ENCODE results near the gene RSAD1. TPM values are rescaled to one million over a fixed set of nuclear protein-coding genes. Genes with fewer than 3 reads are reported as not detected.

The RSAD1 gene
- total and polyA plus RNA-seq, 4 donors: 20.1 to 43.2 (median 29.9) TPM

DNA sequence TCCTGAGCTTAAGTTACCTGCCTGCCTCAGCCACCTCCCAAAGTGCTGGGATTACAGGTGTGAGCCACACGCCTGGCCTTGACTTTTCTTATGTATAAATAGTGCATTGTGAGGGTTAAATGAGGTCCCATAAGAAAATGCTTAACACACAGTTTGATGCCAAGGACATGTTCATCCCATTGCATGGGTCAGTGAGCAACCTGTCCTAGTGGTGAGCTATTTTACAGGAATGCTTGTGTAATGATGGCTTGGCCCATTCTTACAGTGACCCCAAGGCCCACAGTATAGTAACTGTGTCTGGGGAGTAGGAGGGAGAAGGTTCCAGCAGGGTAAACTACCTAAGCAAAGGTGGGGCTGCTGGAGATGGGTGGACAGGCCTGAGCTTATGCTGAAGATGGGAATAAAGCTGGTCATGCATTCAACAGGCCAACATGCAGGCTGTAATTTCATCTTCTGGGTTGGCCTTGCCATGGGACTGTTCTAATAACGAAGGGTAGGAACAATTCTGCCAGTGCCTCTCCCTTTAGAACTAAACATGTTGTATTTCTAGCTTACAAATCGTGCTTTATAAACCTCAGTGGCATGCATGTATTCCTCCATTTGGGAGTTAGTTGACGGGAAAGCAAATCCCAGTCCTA lies 46.4 kb upstream of the RSAD1 start:
- DNase-seq (no peak), ATAC-seq (ENCODE audit: insufficient read depth, low FRiP score) (no peak)
- H3K9me3 ChIP-seq (ENCODE audit: control insufficient read depth in 4 of 4, insufficient read depth in 3 of 4, low read length in 3 of 4): no peaks in the 10 kb centered on the region
- no peak overlapping the region for H3K27ac ChIP-seq (ENCODE audit: low read depth in 1 of 2, low read length in 1 of 2)
- H3K4me3 ChIP-seq: no peak overlapping the region
- no peak overlapping the region for H3K9ac ChIP-seq (ENCODE audit: insufficient read depth in 1 of 2, low read length in 2 of 2)
- H3K27me3 ChIP-seq (ENCODE audit: control insufficient read depth in 3 of 3, insufficient read depth in 3 of 3, low read length in 2 of 3): no peaks in the 10 kb centered on the region
- H3K36me3 ChIP-seq (ENCODE audit: control insufficient read depth in 4 of 4, insufficient read depth in 4 of 4, low read length in 4 of 4): peaks cover 0 to 12% (median 1%) of the 10 kb centered on the region in 4 donors
- H3K4me1 ChIP-seq (ENCODE audit: control insufficient read depth in 5 of 5, insufficient read depth in 5 of 5, low read length in 5 of 5): peaks cover 0 to 16% (median 6%) of the 10 kb centered on the region in 5 donors
- 85 to 95% methylated on average over 4 of the region's 4 CpGs for WGBS, 2 donors
- TF ChIP-seq, protein P1, sequence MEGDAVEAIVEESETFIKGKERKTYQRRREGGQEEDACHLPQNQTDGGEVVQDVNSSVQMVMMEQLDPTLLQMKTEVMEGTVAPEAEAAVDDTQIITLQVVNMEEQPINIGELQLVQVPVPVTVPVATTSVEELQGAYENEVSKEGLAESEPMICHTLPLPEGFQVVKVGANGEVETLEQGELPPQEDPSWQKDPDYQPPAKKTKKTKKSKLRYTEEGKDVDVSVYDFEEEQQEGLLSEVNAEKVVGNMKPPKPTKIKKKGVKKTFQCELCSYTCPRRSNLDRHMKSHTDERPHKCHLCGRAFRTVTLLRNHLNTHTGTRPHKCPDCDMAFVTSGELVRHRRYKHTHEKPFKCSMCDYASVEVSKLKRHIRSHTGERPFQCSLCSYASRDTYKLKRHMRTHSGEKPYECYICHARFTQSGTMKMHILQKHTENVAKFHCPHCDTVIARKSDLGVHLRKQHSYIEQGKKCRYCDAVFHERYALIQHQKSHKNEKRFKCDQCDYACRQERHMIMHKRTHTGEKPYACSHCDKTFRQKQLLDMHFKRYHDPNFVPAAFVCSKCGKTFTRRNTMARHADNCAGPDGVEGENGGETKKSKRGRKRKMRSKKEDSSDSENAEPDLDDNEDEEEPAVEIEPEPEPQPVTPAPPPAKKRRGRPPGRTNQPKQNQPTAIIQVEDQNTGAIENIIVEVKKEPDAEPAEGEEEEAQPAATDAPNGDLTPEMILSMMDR (IDR thresholded peaks at IDR 0.05; ENCODE audit: control extremely low read depth, extremely low read depth): no peak

DNA sequence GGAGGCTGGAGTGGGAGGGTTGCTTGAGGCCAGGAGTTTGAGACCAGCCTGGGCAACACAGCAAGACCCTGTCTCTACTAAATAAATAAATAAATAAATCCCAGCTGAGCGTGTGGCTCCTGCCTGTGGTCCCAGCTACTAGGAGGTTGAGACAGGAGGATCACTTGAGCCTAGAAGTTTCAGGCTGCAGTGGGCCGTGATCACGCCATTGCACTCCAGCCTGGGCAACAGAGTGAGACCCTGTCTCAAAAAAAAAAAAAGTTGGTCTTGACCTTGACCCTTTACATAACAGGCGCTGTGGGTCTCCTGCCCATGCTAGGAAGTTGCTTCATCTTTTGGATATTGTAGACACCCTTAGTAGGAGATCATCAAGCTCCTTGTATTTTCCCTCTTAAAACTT lies 41.3 kb upstream of the RSAD1 start:
- H3K4me1 ChIP-seq (ENCODE audit: control insufficient read depth in 5 of 5, insufficient read depth in 5 of 5, low read length in 5 of 5): peaks cover 0 to 9% (median 5%) of the 10 kb centered on the region in 5 donors
- no peaks in the 10 kb centered on the region for H3K27me3 ChIP-seq (ENCODE audit: control insufficient read depth in 3 of 3, insufficient read depth in 3 of 3, low read length in 2 of 3)
- H3K27ac ChIP-seq (ENCODE audit: low read depth in 1 of 2, low read length in 1 of 2): no peak overlapping the region
- TF ChIP-seq, protein P1 (IDR thresholded peaks at IDR 0.05; ENCODE audit: control extremely low read depth, extremely low read depth): no peak
- no peak for DNase-seq
- no peak overlapping the region for H3K9ac ChIP-seq (ENCODE audit: insufficient read depth in 1 of 2, low read length in 2 of 2)
- H3K9me3 ChIP-seq (ENCODE audit: control insufficient read depth in 4 of 4, insufficient read depth in 3 of 4, low read length in 3 of 4): no peaks in the 10 kb centered on the region
- H3K36me3 ChIP-seq (ENCODE audit: control insufficient read depth in 4 of 4, insufficient read depth in 4 of 4, low read length in 4 of 4): peaks cover 0 to 4% (median under 1%) of the 10 kb centered on the region in 4 donors
- 98% methylated on average over 4 of the region's 4 CpGs for WGBS, 2 donors
- no peak for ATAC-seq (ENCODE audit: insufficient read depth, low FRiP score)
- H3K4me3 ChIP-seq: no peak overlapping the region

DNA sequence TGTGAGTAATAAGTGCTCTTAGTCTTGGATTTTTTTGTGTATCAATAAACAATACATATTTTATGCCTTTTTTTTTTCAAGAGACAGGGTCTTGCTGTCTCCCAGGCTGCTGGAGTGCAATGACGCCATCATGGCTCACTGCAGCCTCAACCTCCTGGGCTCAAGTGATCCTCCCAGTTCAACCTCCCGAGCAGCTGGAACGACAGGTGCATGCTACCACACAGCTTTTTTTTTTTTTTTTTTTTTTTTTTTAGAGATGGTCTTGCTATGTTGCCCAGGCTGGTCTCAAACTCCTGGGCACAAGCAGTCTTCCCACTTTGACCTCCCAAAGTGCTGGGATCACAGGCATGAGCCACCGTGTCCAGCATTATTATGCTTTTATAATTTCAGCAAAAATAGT lies 39.7 kb upstream of the RSAD1 start:
- Histone ChIP-seq H3K27me3 (ENCODE audit: control insufficient read depth in 3 of 3, insufficient read depth in 3 of 3, low read length in 2 of 3) (no peaks in the 10 kb centered on the region), H3K36me3 (ENCODE audit: control insufficient read depth in 4 of 4, insufficient read depth in 4 of 4, low read length in 4 of 4) (peaks cover 0 to 4% (median 0%) of the 10 kb centered on the region in 4 donors), H3K4me1 (ENCODE audit: control insufficient read depth in 5 of 5, insufficient read depth in 5 of 5, low read length in 5 of 5) (peaks cover 2 to 19% (median 9%) of the 10 kb centered on the region in 5 donors), H3K9me3 (ENCODE audit: control insufficient read depth in 4 of 4, insufficient read depth in 3 of 4, low read length in 3 of 4) (no peaks in the 10 kb centered on the region), H3K27ac (ENCODE audit: low read depth in 1 of 2, low read length in 1 of 2) (no peak overlapping the region), H3K9ac (ENCODE audit: insufficient read depth in 1 of 2, low read length in 2 of 2) (no peak overlapping the region), H3K4me3 (no peak overlapping the region)
- ATAC-seq (ENCODE audit: insufficient read depth, low FRiP score) (no peak), DNase-seq (no peak)
- 80 to 96% methylated on average over 4 of the region's 4 CpGs for WGBS, 2 donors
- TF ChIP-seq, protein P1 (IDR thresholded peaks at IDR 0.05; ENCODE audit: control extremely low read depth, extremely low read depth): no peak
